Endothelial cell of umbilical vein (primary cell): Measurements from ENCODE around the gene SLC9A9. TPM values are rescaled to one million over a fixed set of nuclear protein-coding genes. Genes with fewer than 3 reads are reported as not detected.
A peak's percentile ranks its signal among the peaks of the same experiment; 100 is the strongest.

Experiments
- BruUV-seq: library from RNA; stranded (reverse); fragments of 400-500 nt; replicated peaks from 2 replicates; lab custom pipeline; 2021; lab: Mats Ljungman, UMichigan
- CTCF ChIA-PET: fragments of 300-600, 350-600 bp; sonication (Branson Sonifier 250); formaldehyde crosslinking; loops from one replicate; lab custom pipeline; 2021; ENCODE audit warnings: antibody characterized with exemption, inconsistent platforms; lab: Charles Lee
- POLR2A ChIA-PET: fragments of 300-600, 350-600 bp; sonication (Branson Sonifier 250); formaldehyde crosslinking; loops from one replicate; lab custom pipeline; 2021; ENCODE audit warnings: antibody characterized with exemption, inconsistent platforms; lab: Charles Lee
- DNase-seq: peaks from one replicate; pipeline ENCODE4 v3.0.0-alpha.2; 2011; ENCODE audit warnings: low read depth, low spot score
- FAIRE-seq: peaks from 2 replicates; lab custom pipeline; 2011; peaks lifted over from hg19 to GRCh38; lab: Jason Lieb, UNC
- H2AFZ ChIP-seq: 2 replicates; pipeline ENCODE4 v1.6.0; 2012; ENCODE audit warnings: low read depth, low read length, control low read depth, inconsistent platforms
- H3K27ac ChIP-seq: 2 replicates; pipeline ENCODE4 v1.5.1; 2011; ENCODE audit warnings: low read depth, mild to moderate bottlenecking, control low read depth, low read length, moderate library complexity; ENCODE audit not compliant: insufficient read depth
- H3K27me3 ChIP-seq, 2 experiments: 2 replicates each; pipeline versions ENCODE4 v1.6.0 to v1.6.1; 2011; ENCODE audit warnings: low read length in 2 of 2, mixed read lengths in 1 of 2; ENCODE audit not compliant: control insufficient read depth in 2 of 2, insufficient read depth in 2 of 2
- H3K36me3 ChIP-seq, 2 experiments: 2 replicates in 1 of 2; 3 replicates in 1 of 2; pipeline ENCODE4 v1.5.1; 2011; ENCODE audit warnings: low read length in 2 of 2, mild to moderate bottlenecking in 1 of 2, moderate library complexity in 1 of 2; ENCODE audit not compliant: control insufficient read depth in 2 of 2, insufficient read depth in 2 of 2; ENCODE audit errors: extremely low read depth in 1 of 2
- H3K4me1 ChIP-seq: 3 replicates; pipeline ENCODE4 v1.5.1; 2011; ENCODE audit warnings: mild to moderate bottlenecking, low read length; ENCODE audit not compliant: control insufficient read depth, insufficient read depth; ENCODE audit errors: extremely low read depth
- H3K4me2 ChIP-seq: 2 replicates; pipeline ENCODE4 v1.6.1; 2011; ENCODE audit warnings: low read length, control low read depth, mixed read lengths; ENCODE audit not compliant: insufficient read depth
- H3K4me3 ChIP-seq, 3 experiments: fragments of 200-600 bp in 1 of 3; sonication (generic), shearing (Covaris generic) in 1 of 3; replicated peaks in 1 of 3; 2 replicates each; pipeline ENCODE4 v1.5.1; 2011 to 2016; ENCODE audit warnings: control low read depth in 3 of 3, low read length in 3 of 3, mild to moderate bottlenecking in 2 of 3, inconsistent platforms in 1 of 3, low read depth in 1 of 3, moderate library complexity in 1 of 3; ENCODE audit not compliant: insufficient read depth in 1 of 3
- H3K79me2 ChIP-seq: 2 replicates; pipeline ENCODE4 v1.6.0; 2012; ENCODE audit warnings: low read length, inconsistent platforms; ENCODE audit not compliant: control insufficient read depth, insufficient read depth
- H3K9ac ChIP-seq: replicated peaks from 2 replicates; pipeline ENCODE3; 2011; ENCODE audit warnings: low read length, control low read depth; ENCODE audit not compliant: insufficient read depth; ENCODE audit errors: extremely low read depth
- H3K9me1 ChIP-seq: replicated peaks from 3 replicates; pipeline ENCODE4 v1.6.0; 2011; ENCODE audit warnings: mild to moderate bottlenecking, low read length; ENCODE audit not compliant: control insufficient read depth, insufficient read depth; ENCODE audit errors: extremely low read depth
- H3K9me3 ChIP-seq: replicated peaks from 2 replicates; pipeline ENCODE4 v1.5.1; 2012; ENCODE audit warnings: low read length, inconsistent platforms; ENCODE audit not compliant: control insufficient read depth, insufficient read depth
- H4K20me1 ChIP-seq: replicated peaks from 2 replicates; pipeline ENCODE3; 2011; ENCODE audit warnings: mild to moderate bottlenecking, low read length; ENCODE audit not compliant: control insufficient read depth, insufficient read depth; ENCODE audit errors: extremely low read depth
- FOS ChIP-seq: IDR thresholded peaks from 2 replicates; pipeline ENCODE4 v1.6.1; 2011; ENCODE audit warnings: mild to moderate bottlenecking, low read length, moderate library complexity, borderline replicate concordance; ENCODE audit not compliant: insufficient read depth
- JUN ChIP-seq: IDR thresholded peaks from 2 replicates; pipeline ENCODE4 v1.6.1; 2011; ENCODE audit warnings: borderline replicate concordance, low read depth; ENCODE audit not compliant: insufficient read length, insufficient read depth
- MYC ChIP-seq: IDR thresholded peaks from one replicate; pipeline ENCODE4 v1.6.1; 2011; ENCODE audit warnings: mild to moderate bottlenecking, low read depth, low read length
- POLR2AphosphoS5 ChIP-seq: IDR thresholded peaks from 2 replicates; pipeline ENCODE4 v1.6.1; 2012; ENCODE audit warnings: low read depth, mild to moderate bottlenecking, control low read depth, low read length, moderate library complexity; ENCODE audit not compliant: insufficient read depth
- dilution Hi-C: fragments of 300-500 bp; cut with MboI; formaldehyde crosslinking; loops from one replicate; pipeline ENCODE4 v1.15.0; 2019; ENCODE audit warnings: low sequenced_read_pairs; ENCODE audit not compliant: extremely low pct_ligation_motif_present
- intact Hi-C: fragments of 100-400 bp; cut with micrococcal nuclease; formaldehyde crosslinking; loops from one replicate; pipeline ENCODE4 v1.10.0; 2022
- polyA plus RNA-seq, 4 experiments: library from polyadenylated mRNA; depleted of rRNA in 3 of 4; stranded (reverse) in 3 of 4; unstranded in 1 of 4; fragments of >200 nt; gene quantifications; 2 replicates each; pipeline versions ENCODE4 v1.2.1 to v1.2.3, GENCODE V29; 2011 to 2012; ENCODE audit warnings: missing spikeins in 1 of 4
- total RNA-seq: library from RNA; stranded (reverse); gene quantifications from 2 replicates; pipeline ENCODE4 v1.2.3, GENCODE V29; 2021

The SLC9A9 gene
- total and polyA plus RNA-seq, 2 donors (not counting 3 experiments of a cell fraction or from before 2014, with no cell fraction given) = 1.5 to 1.8 TPM

DNA sequence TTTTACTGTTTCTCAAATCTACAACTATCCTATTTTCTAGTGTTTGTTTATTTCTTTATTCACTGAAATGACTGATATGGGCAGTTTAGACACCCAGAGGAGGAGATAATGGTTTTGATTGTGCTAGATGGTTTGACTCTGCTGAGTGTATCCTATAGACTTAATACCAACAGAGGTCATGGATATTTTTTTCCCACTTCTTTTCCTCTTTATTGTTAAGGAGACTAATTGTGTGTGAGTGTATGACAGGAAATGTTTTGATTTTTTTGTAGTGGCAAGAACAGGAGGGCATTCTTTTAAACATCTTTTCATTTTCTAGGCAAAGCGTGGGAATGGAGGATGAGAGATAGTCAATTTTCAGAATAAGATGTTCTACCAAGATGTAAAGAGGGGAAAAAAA is 505.2 kb downstream of the SLC9A9 start:
- no peaks in the 10 kb centered on the region for H4K20me1 ChIP-seq
- no peak overlapping the region for H3K9ac ChIP-seq
- BruUV-seq = no TSS peak
- CTCF ChIA-PET = no interaction called here
- peak overlapping the region; percentile 64 for H3K4me2 ChIP-seq
- dilution Hi-C loops (no loop called here), intact Hi-C loops (no loop called here)
- no peak for FAIRE-seq
- no peaks in the 10 kb centered on the region for H3K36me3 ChIP-seq
- DNase-seq = peak; percentile 82
- POLR2A ChIA-PET = no interaction called here
- H3K9me1 ChIP-seq = no peaks in the 10 kb centered on the region
- TF ChIP-seq JUN (peak; percentile 1), FOS (no peak)
- H3K9me3 ChIP-seq = no peaks in the 10 kb centered on the region
- H2AFZ ChIP-seq = no peak overlapping the region
- H3K27me3 ChIP-seq = no peaks in the 10 kb centered on the region
- H3K79me2 ChIP-seq = no peaks in the 10 kb centered on the region
- no peak overlapping the region for H3K4me3 ChIP-seq
- H3K27ac ChIP-seq = no peak overlapping the region
- H3K4me1 ChIP-seq = peaks cover 31% of the 10 kb centered on the region

DNA sequence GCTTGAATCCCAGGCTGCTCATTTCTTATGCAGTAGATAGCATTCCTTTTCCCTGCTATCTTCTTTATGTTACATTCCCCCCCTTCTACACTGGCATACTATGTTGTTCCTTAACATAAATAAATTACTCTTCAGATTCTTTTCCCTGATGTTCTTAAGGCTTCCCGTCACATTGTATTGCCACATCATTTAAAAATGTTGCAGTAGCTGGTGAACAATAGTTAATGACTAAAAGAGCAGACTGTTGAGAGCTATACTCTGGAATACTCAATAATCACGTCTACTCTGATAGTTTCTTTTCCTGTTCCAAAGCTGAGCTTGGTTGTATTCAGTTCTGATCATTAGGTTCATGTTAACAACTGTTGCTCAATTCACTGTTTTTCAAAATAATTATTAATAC is 508.8 kb downstream of the SLC9A9 start:
- Histone ChIP-seq H3K27ac (no peak overlapping the region), H3K36me3 (no peaks in the 10 kb centered on the region), H2AFZ (no peak overlapping the region), H3K9me1 (no peaks in the 10 kb centered on the region), H3K79me2 (no peaks in the 10 kb centered on the region), H4K20me1 (no peaks in the 10 kb centered on the region), H3K4me2 (no peak overlapping the region), H3K9ac (no peak overlapping the region), H3K4me1 (peaks cover 20% of the 10 kb centered on the region), H3K9me3 (no peaks in the 10 kb centered on the region), H3K27me3 (no peaks in the 10 kb centered on the region), H3K4me3 (no peak overlapping the region)
- DNase-seq (no peak), FAIRE-seq (no peak)
- dilution Hi-C loops (no loop called here), intact Hi-C loops (no loop called here)
- POLR2A ChIA-PET = no interaction called here
- TF ChIP-seq POLR2AphosphoS5 = no peak
- TF ChIP-seq MYC = no peak
- BruUV-seq = no TSS peak
- CTCF ChIA-PET = interaction anchor here (1.0 to 2.3 kb wide), 4 partner anchors 9 to 15 kb away, joined by 3 to 11 read pairs (median 4); no protein-coding TSS in a partner anchor
